Nephron progenitor cell (in vitro differentiated cells): ENCODE measurements around the gene NPL.

ENCODE experiments used
- DNase-seq: peaks from one replicate; pipeline ENCODE4 v3.0.0; 2021
- H3K27ac Mint-ChIP-seq: 2 replicates; pipeline ENCODE4 v1.8.0; 2021; ENCODE audit warnings: mild to moderate bottlenecking, moderate library complexity, mixed read lengths
- H3K27me3 Mint-ChIP-seq: 2 replicates; pipeline ENCODE4 v1.8.0; 2021; ENCODE audit warnings: mild to moderate bottlenecking, low read depth, mixed read lengths; ENCODE audit not compliant: poor library complexity
- H3K36me3 Mint-ChIP-seq: 2 replicates; pipeline ENCODE4 v1.8.0; 2021; ENCODE audit warnings: low read depth, mixed read lengths
- H3K4me1 Mint-ChIP-seq: 2 replicates; pipeline ENCODE4 v1.8.0; 2021; ENCODE audit warnings: mixed read lengths
- H3K4me3 Mint-ChIP-seq: 2 replicates; pipeline ENCODE4 v1.8.0; 2021; ENCODE audit warnings: mild to moderate bottlenecking, moderate library complexity, mixed read lengths
- H3K9me3 Mint-ChIP-seq: 2 replicates; pipeline ENCODE4 v1.8.0; 2021; ENCODE audit warnings: mild to moderate bottlenecking, moderate library complexity, mixed read lengths
- TF ChIP-seq, protein P1 (sequence below): fragments of 200-600 bp; sonication (generic); IDR thresholded peaks from 2 replicates; pipeline ENCODE4 v1.5.0; 2021; ENCODE audit warnings: antibody characterized with exemption

The NPL gene

DNA sequence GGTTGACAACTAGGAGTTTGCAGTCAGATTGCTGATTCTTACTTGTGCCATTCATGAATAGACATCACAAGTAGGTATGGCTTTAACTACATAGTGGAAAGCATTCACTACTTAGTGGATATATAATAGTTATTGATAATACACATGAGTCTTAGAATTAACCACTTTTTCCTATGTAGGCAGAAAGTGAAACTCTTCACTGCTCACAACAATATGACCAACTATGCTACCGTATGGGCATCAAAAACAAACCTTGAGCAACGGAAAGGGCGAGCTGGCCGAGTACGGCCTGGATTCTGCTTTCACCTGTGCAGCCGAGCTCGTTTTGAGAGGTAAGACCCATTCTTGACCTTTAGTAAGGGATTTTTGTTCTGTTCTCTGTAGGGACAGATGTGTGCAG, 88.3 kb downstream of the NPL start:
- Mint-ChIP-seq H3K4me1 (no peaks in the 10 kb centered on the region), H3K4me3 (no peak overlapping the region), H3K27me3 (no peaks in the 10 kb centered on the region), H3K27ac (no peak overlapping the region), H3K36me3 (peaks cover 99% of the 10 kb centered on the region), H3K9me3 (no peaks in the 10 kb centered on the region)
- TF ChIP-seq, protein P1, sequence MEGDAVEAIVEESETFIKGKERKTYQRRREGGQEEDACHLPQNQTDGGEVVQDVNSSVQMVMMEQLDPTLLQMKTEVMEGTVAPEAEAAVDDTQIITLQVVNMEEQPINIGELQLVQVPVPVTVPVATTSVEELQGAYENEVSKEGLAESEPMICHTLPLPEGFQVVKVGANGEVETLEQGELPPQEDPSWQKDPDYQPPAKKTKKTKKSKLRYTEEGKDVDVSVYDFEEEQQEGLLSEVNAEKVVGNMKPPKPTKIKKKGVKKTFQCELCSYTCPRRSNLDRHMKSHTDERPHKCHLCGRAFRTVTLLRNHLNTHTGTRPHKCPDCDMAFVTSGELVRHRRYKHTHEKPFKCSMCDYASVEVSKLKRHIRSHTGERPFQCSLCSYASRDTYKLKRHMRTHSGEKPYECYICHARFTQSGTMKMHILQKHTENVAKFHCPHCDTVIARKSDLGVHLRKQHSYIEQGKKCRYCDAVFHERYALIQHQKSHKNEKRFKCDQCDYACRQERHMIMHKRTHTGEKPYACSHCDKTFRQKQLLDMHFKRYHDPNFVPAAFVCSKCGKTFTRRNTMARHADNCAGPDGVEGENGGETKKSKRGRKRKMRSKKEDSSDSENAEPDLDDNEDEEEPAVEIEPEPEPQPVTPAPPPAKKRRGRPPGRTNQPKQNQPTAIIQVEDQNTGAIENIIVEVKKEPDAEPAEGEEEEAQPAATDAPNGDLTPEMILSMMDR = no peak
- DNase-seq = no peak
